Measurements from ENCODE around the gene HSF5.
A peak's percentile ranks its signal among the peaks of the same experiment; 100 is the strongest.

Gene HSF5

GRCh38 chr17:58513267-58513964 lies 25.2 kb upstream of the HSF5 start:
- DNase-seq (ENCODE audit: low spot score): peak; percentile 69
- TF ChIP-seq CTCF (IDR thresholded peaks at IDR 0.05; ENCODE audit: borderline replicate concordance, control extremely low read depth, extremely low read depth, insufficient read depth, missing control alignments): no peak
- in situ Hi-C loops (cut with MboI; ENCODE audit: low sequenced_read_pairs, unreplicated experiment): no loop called here

- TF ChIP-seq CTCF (IDR thresholded peaks at IDR 0.05; ENCODE audit: borderline replicate concordance, control extremely low read depth, extremely low read depth, insufficient read depth, missing control alignments): no peak
- DNase-seq (ENCODE audit: low spot score): no peak
- in situ Hi-C loops (cut with MboI; ENCODE audit: low sequenced_read_pairs, unreplicated experiment): no loop called here
These were observed 21.9 kb upstream of the HSF5 start for GRCh38 chr17:58510075-58510474.

GRCh38 chr17:58508341-58509067 lies 20.3 kb upstream of the HSF5 start:
- DNase-seq (ENCODE audit: low spot score): no peak
- in situ Hi-C loops (cut with MboI; ENCODE audit: low sequenced_read_pairs, unreplicated experiment): no loop called here
- TF ChIP-seq CTCF (IDR thresholded peaks at IDR 0.05; ENCODE audit: borderline replicate concordance, control extremely low read depth, extremely low read depth, insufficient read depth, missing control alignments): no peak

GRCh38 chr17:58507123-58507634 lies 19.0 kb upstream of the HSF5 start:
- in situ Hi-C loops (cut with MboI; ENCODE audit: low sequenced_read_pairs, unreplicated experiment): no loop called here
- no peak for TF ChIP-seq CTCF (IDR thresholded peaks at IDR 0.05; ENCODE audit: borderline replicate concordance, control extremely low read depth, extremely low read depth, insufficient read depth, missing control alignments)
- DNase-seq (ENCODE audit: low spot score): no peak

GRCh38 chr17:58506354-58507080 lies 18.3 kb upstream of the HSF5 start:
- TF ChIP-seq CTCF (IDR thresholded peaks at IDR 0.05; ENCODE audit: borderline replicate concordance, control extremely low read depth, extremely low read depth, insufficient read depth, missing control alignments): no peak
- in situ Hi-C loops (cut with MboI; ENCODE audit: low sequenced_read_pairs, unreplicated experiment): no loop called here
- DNase-seq (ENCODE audit: low spot score): no peak

GRCh38 chr17:58504826-58505351 lies 16.7 kb upstream of the HSF5 start:
- in situ Hi-C loops (cut with MboI; ENCODE audit: low sequenced_read_pairs, unreplicated experiment): no loop called here
- TF ChIP-seq CTCF (IDR thresholded peaks at IDR 0.05; ENCODE audit: borderline replicate concordance, control extremely low read depth, extremely low read depth, insufficient read depth, missing control alignments): no peak
- DNase-seq (ENCODE audit: low spot score): peak; percentile 85

Measured in GM13976 (cell line).